ENCODE results near the gene STX11. TPM values are rescaled to one million over a fixed set of nuclear protein-coding genes. Genes with fewer than 3 reads are reported as not detected.
"Not testable (repeated sequence)": the region's sequence is repeated elsewhere in the genome, so short reads cannot be mapped to it uniquely, and the experiment has no call there.

The STX11 gene
- total and polyA plus RNA-seq, 8 donors, result 2.2 to 11.7 (median 2.6) TPM; not detected in 1

- no peaks in the 10 kb centered on the region for H3K36me3 ChIP-seq
- no peak for DNase-seq
- WGBS, 5 donors, result 81 to 89% (median 83%) methylated on average over 3 of the region's 3 CpGs
- H3K4me3 ChIP-seq, result no peak overlapping the region
- H3K27ac ChIP-seq, result no peak overlapping the region
- intact Hi-C loops (cut with DNase I; ENCODE audit: low total_unique reads), result no loop called here
- H3K9me3 ChIP-seq, result no peaks in the 10 kb centered on the region
- TF ChIP-seq, protein P1, sequence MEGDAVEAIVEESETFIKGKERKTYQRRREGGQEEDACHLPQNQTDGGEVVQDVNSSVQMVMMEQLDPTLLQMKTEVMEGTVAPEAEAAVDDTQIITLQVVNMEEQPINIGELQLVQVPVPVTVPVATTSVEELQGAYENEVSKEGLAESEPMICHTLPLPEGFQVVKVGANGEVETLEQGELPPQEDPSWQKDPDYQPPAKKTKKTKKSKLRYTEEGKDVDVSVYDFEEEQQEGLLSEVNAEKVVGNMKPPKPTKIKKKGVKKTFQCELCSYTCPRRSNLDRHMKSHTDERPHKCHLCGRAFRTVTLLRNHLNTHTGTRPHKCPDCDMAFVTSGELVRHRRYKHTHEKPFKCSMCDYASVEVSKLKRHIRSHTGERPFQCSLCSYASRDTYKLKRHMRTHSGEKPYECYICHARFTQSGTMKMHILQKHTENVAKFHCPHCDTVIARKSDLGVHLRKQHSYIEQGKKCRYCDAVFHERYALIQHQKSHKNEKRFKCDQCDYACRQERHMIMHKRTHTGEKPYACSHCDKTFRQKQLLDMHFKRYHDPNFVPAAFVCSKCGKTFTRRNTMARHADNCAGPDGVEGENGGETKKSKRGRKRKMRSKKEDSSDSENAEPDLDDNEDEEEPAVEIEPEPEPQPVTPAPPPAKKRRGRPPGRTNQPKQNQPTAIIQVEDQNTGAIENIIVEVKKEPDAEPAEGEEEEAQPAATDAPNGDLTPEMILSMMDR (IDR thresholded peaks at IDR 0.05), result no peak
- TF ChIP-seq POLR2A (IDR thresholded peaks at IDR 0.05) (no peak), EP300 (IDR thresholded peaks at IDR 0.05) (no peak), POLR2AphosphoS5 (IDR thresholded peaks at IDR 0.05) (no peak)
- peaks cover 0 to 6% (median 0%) of the 10 kb centered on the region in 4 donors for H3K4me1 ChIP-seq
- no peaks in the 10 kb centered on the region for H3K27me3 ChIP-seq
Observed at GRCh38 chr6:144178323-144178722, 28.0 kb downstream of the STX11 start.

GRCh38 chr6:144179237-144179636 lies 28.9 kb downstream of the STX11 start:
- intact Hi-C loops (cut with DNase I; ENCODE audit: low total_unique reads), result no loop called here
- 88 to 93% (median 89%) methylated on average over 4 of the region's 4 CpGs for WGBS, 5 donors
- Histone ChIP-seq H3K4me1 (peaks cover 0 to 6% (median 0%) of the 10 kb centered on the region in 4 donors), H3K9me3 (no peaks in the 10 kb centered on the region), H3K4me3 (no peak overlapping the region), H3K27me3 (no peaks in the 10 kb centered on the region), H3K36me3 (no peaks in the 10 kb centered on the region), H3K27ac (no peak overlapping the region)
- DNase-seq, result no peak
- TF ChIP-seq EP300 (IDR thresholded peaks at IDR 0.05) (no peak), POLR2AphosphoS5 (IDR thresholded peaks at IDR 0.05) (no peak), POLR2A (IDR thresholded peaks at IDR 0.05) (no peak)
- TF ChIP-seq, protein P1 (IDR thresholded peaks at IDR 0.05), result no peak

DNA sequence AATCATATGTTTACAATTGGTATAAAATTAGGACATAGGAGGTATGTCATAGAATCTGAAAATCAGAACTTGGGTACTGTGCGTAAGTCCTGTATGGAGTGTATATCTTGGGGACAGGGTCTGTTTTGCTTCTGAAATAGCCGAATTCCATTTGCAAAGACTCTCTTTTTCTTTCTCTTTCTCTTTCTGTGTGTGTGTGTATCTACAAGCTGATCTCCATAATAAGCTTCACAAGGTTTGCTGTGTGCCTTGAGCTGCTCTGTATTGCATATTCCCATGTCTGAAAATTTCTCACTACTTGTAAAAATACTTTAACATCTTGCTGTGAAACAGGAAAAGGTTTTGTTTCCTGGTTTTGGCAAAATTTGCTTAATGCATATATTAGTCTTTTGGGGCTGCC lies 29.5 kb downstream of the STX11 start:
- Histone ChIP-seq H3K27me3 (no peaks in the 10 kb centered on the region), H3K27ac (no peak overlapping the region), H3K4me3 (no peak overlapping the region), H3K4me1 (peaks cover 0 to 6% (median 0%) of the 10 kb centered on the region in 4 donors), H3K9me3 (no peaks in the 10 kb centered on the region), H3K36me3 (no peaks in the 10 kb centered on the region)
- intact Hi-C loops (cut with DNase I; ENCODE audit: low total_unique reads), result no loop called here
- 71 to 86% (median 78%) methylated on average over 2 of the region's 2 CpGs for WGBS, 5 donors
- TF ChIP-seq POLR2A (IDR thresholded peaks at IDR 0.05), result no peak
- DNase-seq, result no peak

- H3K36me3 ChIP-seq; H3K27ac ChIP-seq; H3K27me3 ChIP-seq; intact Hi-C loops (cut with DNase I; ENCODE audit: low total_unique reads); H3K9me3 ChIP-seq; DNase-seq; H3K4me1 ChIP-seq; H3K4me3 ChIP-seq: not testable (repeated sequence)
- WGBS, 5 donors, result 39 to 88% (median 61%) methylated on average over 1 of the region's 1 CpG
Observed at GRCh38 chr6:144180354-144180753, 30.0 kb downstream of the STX11 start.

GRCh38 chr6:144181639-144182038 lies 31.3 kb downstream of the STX11 start:
- no peak overlapping the region for H3K27ac ChIP-seq
- intact Hi-C loops (cut with DNase I; ENCODE audit: low total_unique reads), result no loop called here
- no peak overlapping the region for H3K4me3 ChIP-seq
- H3K36me3 ChIP-seq, result peaks cover 0 to 4% (median 1%) of the 10 kb centered on the region in 4 donors
- 73 to 89% (median 87%) methylated on average over 2 of the region's 2 CpGs for WGBS, 5 donors
- no peak for DNase-seq
- H3K4me1 ChIP-seq, result peaks cover 0 to 6% (median 0%) of the 10 kb centered on the region in 4 donors
- TF ChIP-seq POLR2AphosphoS5 (IDR thresholded peaks at IDR 0.05), result no peak
- TF ChIP-seq EP300 (IDR thresholded peaks at IDR 0.05), result no peak
- no peaks in the 10 kb centered on the region for H3K9me3 ChIP-seq
- no peaks in the 10 kb centered on the region for H3K27me3 ChIP-seq

DNA sequence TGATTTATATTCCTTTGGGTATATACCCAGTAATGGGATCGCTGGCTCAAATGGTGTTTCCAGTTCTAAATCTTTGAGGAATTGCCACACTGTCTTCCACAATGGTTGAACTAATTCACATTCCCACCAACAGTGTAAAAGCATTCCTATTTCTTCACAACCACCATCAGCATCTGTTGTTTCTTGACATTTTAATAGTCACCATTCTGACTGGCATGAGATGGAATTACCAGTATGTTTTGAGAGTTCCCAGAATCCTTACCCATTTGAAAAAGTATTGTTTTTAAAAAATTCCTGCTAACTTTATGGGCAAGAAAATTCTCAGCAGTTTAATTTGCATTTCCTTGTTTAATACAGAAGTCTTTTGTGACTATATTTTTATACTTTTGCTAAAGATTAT lies 33.9 kb downstream of the STX11 start:
- DNase-seq; H3K27me3 ChIP-seq; H3K4me1 ChIP-seq; intact Hi-C loops (cut with DNase I; ENCODE audit: low total_unique reads); H3K4me3 ChIP-seq; H3K9me3 ChIP-seq; H3K27ac ChIP-seq: not testable (repeated sequence)
- 89 to 96% (median 92%) methylated on average over 1 of the region's 1 CpG for WGBS, 5 donors
- peaks cover 0 to 16% (median 12%) of the 10 kb centered on the region in 4 donors for H3K36me3 ChIP-seq

All from stomach (tissue), 9 donors.